ENCODE results near the gene HCRTR1. TPM values are rescaled to one million over a fixed set of nuclear protein-coding genes. Genes with fewer than 3 reads are reported as not detected.

Gene HCRTR1
- total and polyA plus RNA-seq, 4 donors: 0.18 to 0.42 TPM; not detected in 2

DNA sequence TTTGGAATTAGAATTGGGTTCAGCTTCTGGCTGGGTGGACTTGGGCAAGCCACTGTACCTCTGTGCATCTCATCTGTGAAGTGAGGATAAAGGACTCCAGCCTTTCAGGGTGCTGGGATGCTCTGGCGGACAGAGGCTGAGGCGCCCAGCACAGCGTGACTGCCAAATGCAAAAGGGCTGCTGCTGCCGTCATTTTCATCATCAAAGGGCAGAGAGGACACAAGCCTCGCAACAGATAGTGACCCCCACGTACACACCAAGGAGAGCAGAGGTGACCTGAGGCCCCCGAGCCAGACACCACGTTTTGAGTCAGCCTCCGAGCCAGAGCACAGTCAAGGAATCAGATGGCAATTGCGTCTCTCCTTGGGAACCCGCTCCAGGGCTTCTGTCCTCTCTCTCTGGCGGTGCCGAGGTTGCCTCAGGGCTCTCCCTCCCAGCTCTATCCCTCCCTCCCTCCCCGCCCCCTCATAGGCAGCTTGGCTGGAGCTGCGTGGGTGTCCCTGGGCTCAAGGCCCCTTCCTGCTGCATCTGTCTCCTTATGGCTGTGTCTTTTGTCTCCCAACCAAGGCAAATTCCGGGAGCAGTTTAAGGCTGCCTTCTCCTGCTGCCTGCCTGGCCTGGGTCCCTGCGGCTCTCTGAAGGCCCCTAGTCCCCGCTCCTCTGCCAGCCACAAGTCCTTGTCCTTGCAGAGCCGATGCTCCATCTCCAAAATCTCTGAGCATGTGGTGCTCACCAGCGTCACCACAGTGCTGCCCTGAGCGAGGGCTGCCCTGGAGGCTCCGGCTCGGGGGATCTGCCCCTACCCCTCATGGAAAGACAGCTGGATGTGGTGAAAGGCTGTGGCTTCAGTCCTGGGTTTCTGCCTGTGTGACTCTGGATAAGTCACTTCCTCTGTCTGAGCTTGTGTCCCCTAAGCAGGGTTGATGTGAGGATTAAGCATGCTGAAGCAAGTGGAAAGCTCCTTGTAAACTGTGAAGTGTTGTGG, 9.0 kb downstream of the HCRTR1 start:
- H3K4me1 ChIP-seq (ENCODE audit: control insufficient read depth in 1 of 2, insufficient read depth in 2 of 2, low read length in 2 of 2): peaks cover 0 to 2% of the 10 kb centered on the region in 2 donors
- ATAC-seq (ENCODE audit: low FRiP score): peak; percentile 20
- peak overlapping the region; percentile 3 to 100 for H3K27ac ChIP-seq (ENCODE audit: low read depth in 1 of 2, low read length in 2 of 2)
- WGBS, 2 donors: 18 to 25% methylated on average over 22 to 23 of the region's 23 CpGs
- no peak for DNase-seq
- intact Hi-C loops (cut with DNase I): no loop called here
- peaks cover 0 to 4% of the 10 kb centered on the region in 2 donors for H3K36me3 ChIP-seq (ENCODE audit: control insufficient read depth in 1 of 2, insufficient read depth in 2 of 2, low read length in 1 of 2)
- no peaks in the 10 kb centered on the region for H3K9me3 ChIP-seq (ENCODE audit: control insufficient read depth, low read length)
- H3K27me3 ChIP-seq (ENCODE audit: control insufficient read depth in 1 of 2, insufficient read depth in 2 of 2, low read length in 1 of 2): no peaks in the 10 kb centered on the region
- H3K4me3 ChIP-seq (ENCODE audit: low read length in 2 of 2): no peak overlapping the region

DNA sequence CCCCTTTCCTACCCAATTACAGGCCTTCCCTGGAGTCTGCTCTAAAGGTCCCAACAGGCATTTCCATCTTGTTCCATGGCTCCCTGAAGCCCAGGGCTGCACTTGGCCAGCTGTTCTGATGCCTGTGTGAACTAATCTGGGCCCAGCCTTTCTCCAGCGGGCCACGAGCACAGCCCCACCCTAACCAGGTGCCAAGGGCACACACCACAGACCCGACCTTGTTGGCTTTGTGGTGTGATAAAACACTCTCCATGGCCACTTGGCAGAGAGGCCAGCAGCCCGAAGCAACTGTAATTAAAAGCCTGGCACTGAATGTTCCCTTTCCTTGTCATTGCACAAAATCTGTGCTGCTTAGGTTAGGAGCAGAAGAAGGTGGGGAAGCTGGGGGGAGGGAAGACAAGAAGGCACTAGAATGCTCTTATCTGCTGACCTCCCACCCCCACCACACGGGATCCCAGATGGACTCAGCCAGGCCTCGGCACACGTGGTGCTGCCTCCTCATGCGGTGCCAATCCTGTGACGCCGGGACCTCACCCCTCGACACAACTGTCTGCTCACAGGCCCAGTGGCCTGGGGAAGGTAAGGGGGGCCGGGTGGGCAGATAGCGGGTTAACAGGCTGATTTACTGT, 9.9 kb downstream of the HCRTR1 start:
- Histone ChIP-seq H3K9me3 (ENCODE audit: control insufficient read depth, low read length) (no peaks in the 10 kb centered on the region), H3K4me3 (ENCODE audit: low read length in 2 of 2) (no peak overlapping the region), H3K27me3 (ENCODE audit: control insufficient read depth in 1 of 2, insufficient read depth in 2 of 2, low read length in 1 of 2) (no peaks in the 10 kb centered on the region), H3K36me3 (ENCODE audit: control insufficient read depth in 1 of 2, insufficient read depth in 2 of 2, low read length in 1 of 2) (peaks cover 0 to 4% of the 10 kb centered on the region in 2 donors), H3K4me1 (ENCODE audit: control insufficient read depth in 1 of 2, insufficient read depth in 2 of 2, low read length in 2 of 2) (peaks cover 0 to 2% of the 10 kb centered on the region in 2 donors), H3K27ac (ENCODE audit: low read depth in 1 of 2, low read length in 2 of 2) (peak overlapping the region; percentile 3 to 100)
- intact Hi-C loops (cut with DNase I): no loop called here
- ATAC-seq (ENCODE audit: low FRiP score): peak; percentile 60
- WGBS, 2 donors: 2 to 5% methylated on average over 12 to 13 of the region's 13 CpGs
- DNase-seq: peak; percentile 64 to 81

DNA sequence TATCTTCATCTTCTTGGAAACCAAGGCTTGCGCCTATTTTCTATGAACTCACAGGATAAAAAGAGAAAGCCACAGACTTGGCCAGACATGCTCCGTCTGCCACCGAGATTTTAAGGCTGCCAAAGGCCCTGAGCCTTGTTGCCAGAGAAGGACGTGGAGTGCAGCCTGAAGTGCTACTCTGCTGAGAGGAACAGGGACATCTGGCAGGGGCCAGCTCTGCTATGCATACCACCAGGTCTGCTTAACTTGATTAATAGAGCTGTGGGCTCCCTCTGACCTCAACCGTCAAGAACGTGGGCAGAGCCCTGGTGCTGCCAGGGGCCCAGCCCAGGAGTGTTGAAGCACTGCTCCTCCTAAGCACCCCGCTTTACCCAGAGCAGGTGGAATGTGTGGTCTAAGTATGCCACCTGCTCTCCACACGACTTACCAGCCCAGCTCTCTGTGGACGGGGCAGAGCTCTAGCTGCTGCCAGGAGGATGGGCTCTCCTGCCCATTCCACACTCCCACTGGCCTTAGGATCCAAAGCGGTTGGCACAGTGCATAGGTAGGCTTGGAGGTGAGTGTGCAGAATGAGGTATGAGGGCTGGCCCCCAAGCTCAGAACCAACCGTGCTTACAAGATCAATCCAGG, 10.6 kb downstream of the HCRTR1 start:
- Histone ChIP-seq H3K9me3 (ENCODE audit: control insufficient read depth, low read length) (no peaks in the 10 kb centered on the region), H3K4me3 (ENCODE audit: low read length in 2 of 2) (no peak overlapping the region), H3K36me3 (ENCODE audit: control insufficient read depth in 1 of 2, insufficient read depth in 2 of 2, low read length in 1 of 2) (peaks cover 0 to 5% of the 10 kb centered on the region in 2 donors), H3K27me3 (ENCODE audit: control insufficient read depth in 1 of 2, insufficient read depth in 2 of 2, low read length in 1 of 2) (no peaks in the 10 kb centered on the region), H3K27ac (ENCODE audit: low read depth in 1 of 2, low read length in 2 of 2) (peak overlapping the region; percentile 98 to 100), H3K4me1 (ENCODE audit: control insufficient read depth in 1 of 2, insufficient read depth in 2 of 2, low read length in 2 of 2) (peaks cover 0 to 2% of the 10 kb centered on the region in 2 donors)
- ATAC-seq (ENCODE audit: low FRiP score): peak; percentile 81
- DNase-seq: peak; percentile 76 to 85
- 9 to 14% methylated on average over 11 of the region's 11 CpGs for WGBS, 2 donors
- intact Hi-C loops (cut with DNase I): no loop called here

DNA sequence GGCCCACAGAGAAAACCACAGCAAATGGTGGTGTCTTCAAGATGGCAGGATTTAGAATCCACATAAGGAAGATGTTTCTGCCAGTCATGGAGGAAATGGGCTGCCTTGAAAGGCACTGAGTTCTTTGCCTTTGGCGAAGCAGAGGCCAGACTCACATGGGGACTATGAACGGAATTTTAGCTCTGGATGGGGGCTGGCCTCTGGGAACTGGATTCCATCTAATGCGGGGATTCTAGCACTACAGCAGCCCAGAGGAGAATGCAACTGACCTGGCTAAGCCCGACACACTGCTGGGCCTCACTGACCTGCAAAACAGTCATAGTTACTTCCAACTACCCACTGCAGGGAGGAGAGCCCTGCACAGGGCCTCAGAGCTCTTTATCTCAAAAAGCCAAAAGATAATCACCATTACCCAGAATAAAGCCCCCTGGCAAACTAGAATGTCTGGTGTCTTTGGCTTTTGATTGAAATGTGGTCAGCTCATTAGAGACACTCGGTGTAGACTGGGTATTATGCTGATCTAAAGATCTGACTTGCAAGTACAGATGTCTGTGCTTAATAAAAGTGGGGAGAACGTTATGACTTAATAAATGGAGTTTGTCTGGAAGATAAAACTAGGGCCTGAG, 11.6 kb downstream of the HCRTR1 start:
- peak in 1 of 2 donors; percentile 67 for DNase-seq
- WGBS, 2 donors: 21 to 33% methylated on average over 6 of the region's 6 CpGs
- no peaks in the 10 kb centered on the region for H3K9me3 ChIP-seq (ENCODE audit: control insufficient read depth, low read length)
- ATAC-seq (ENCODE audit: low FRiP score): no peak
- H3K27me3 ChIP-seq (ENCODE audit: control insufficient read depth in 1 of 2, insufficient read depth in 2 of 2, low read length in 1 of 2): no peaks in the 10 kb centered on the region
- H3K27ac ChIP-seq (ENCODE audit: low read depth in 1 of 2, low read length in 2 of 2): peak overlapping the region; percentile 98 to 100
- intact Hi-C loops (cut with DNase I): no loop called here
- no peak overlapping the region for H3K4me3 ChIP-seq (ENCODE audit: low read length in 2 of 2)
- H3K4me1 ChIP-seq (ENCODE audit: control insufficient read depth in 1 of 2, insufficient read depth in 2 of 2, low read length in 2 of 2): peaks cover 0 to 2% of the 10 kb centered on the region in 2 donors
- H3K36me3 ChIP-seq (ENCODE audit: control insufficient read depth in 1 of 2, insufficient read depth in 2 of 2, low read length in 1 of 2): peaks cover 0 to 5% of the 10 kb centered on the region in 2 donors

DNA sequence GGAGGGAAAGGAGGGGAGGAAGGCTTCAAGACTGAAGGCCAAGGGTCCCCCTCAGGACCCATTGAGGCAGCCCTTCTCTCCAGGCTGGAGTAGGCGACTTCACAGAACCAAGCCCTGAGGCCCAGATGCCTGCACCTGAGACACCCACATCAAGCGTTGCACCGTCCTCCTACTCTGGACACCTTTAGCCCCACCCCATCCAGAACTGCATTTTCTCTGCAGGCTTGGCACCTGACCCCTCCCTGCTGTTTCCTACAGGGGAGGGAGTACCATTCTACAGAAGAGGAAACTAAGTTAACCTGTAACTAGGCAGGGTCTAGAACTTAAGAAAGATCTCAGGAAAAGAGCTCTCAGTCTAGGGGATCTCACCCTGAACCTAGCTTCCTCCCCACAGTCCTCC, 15.2 kb downstream of the HCRTR1 start:
- Histone ChIP-seq H3K4me1 (ENCODE audit: control insufficient read depth in 1 of 2, insufficient read depth in 2 of 2, low read length in 2 of 2) (no peaks in the 10 kb centered on the region), H3K9me3 (ENCODE audit: control insufficient read depth, low read length) (no peaks in the 10 kb centered on the region), H3K27me3 (ENCODE audit: control insufficient read depth in 1 of 2, insufficient read depth in 2 of 2, low read length in 1 of 2) (no peaks in the 10 kb centered on the region), H3K36me3 (ENCODE audit: control insufficient read depth in 1 of 2, insufficient read depth in 2 of 2, low read length in 1 of 2) (peaks cover 0 to 5% of the 10 kb centered on the region in 2 donors), H3K27ac (ENCODE audit: low read depth in 1 of 2, low read length in 2 of 2) (peak overlapping the region in 1 of 2 donors; percentile 6), H3K4me3 (ENCODE audit: low read length in 2 of 2) (no peak overlapping the region)
- no peak for ATAC-seq (ENCODE audit: low FRiP score)
- 93 to 99% methylated on average over 3 of the region's 3 CpGs for WGBS, 2 donors
- intact Hi-C loops (cut with DNase I): no loop called here
- DNase-seq: no peak

DNA sequence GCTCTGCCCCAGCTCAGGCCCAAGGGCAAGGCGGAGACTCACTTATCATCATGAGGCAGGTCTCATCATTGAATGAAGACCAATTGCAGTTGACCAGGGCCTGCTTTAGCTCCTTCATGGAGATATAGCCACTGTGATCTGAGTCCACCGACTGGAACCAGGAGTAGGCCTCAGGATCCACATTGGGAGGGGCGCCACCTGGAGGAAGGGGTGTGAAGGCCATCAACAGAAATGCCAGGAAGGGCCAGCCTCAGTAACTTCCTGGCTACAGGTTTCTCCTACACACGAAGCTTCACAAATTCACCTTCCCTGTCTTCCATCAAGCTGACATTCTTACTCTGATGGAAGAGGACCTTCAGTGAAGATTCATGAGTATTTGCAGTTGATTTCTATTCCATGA, 15.6 kb downstream of the HCRTR1 start:
- Histone ChIP-seq H3K4me3 (ENCODE audit: low read length in 2 of 2) (no peak overlapping the region), H3K9me3 (ENCODE audit: control insufficient read depth, low read length) (no peaks in the 10 kb centered on the region), H3K27ac (ENCODE audit: low read depth in 1 of 2, low read length in 2 of 2) (peak overlapping the region in 1 of 2 donors; percentile 25), H3K36me3 (ENCODE audit: control insufficient read depth in 1 of 2, insufficient read depth in 2 of 2, low read length in 1 of 2) (peaks cover 0 to 5% of the 10 kb centered on the region in 2 donors), H3K27me3 (ENCODE audit: control insufficient read depth in 1 of 2, insufficient read depth in 2 of 2, low read length in 1 of 2) (no peaks in the 10 kb centered on the region), H3K4me1 (ENCODE audit: control insufficient read depth in 1 of 2, insufficient read depth in 2 of 2, low read length in 2 of 2) (no peaks in the 10 kb centered on the region)
- WGBS, 2 donors: 65 to 68% methylated on average over 4 of the region's 4 CpGs
- no peak for ATAC-seq (ENCODE audit: low FRiP score)
- DNase-seq: peak in 1 of 2 donors; percentile 73
- intact Hi-C loops (cut with DNase I): no loop called here

DNA sequence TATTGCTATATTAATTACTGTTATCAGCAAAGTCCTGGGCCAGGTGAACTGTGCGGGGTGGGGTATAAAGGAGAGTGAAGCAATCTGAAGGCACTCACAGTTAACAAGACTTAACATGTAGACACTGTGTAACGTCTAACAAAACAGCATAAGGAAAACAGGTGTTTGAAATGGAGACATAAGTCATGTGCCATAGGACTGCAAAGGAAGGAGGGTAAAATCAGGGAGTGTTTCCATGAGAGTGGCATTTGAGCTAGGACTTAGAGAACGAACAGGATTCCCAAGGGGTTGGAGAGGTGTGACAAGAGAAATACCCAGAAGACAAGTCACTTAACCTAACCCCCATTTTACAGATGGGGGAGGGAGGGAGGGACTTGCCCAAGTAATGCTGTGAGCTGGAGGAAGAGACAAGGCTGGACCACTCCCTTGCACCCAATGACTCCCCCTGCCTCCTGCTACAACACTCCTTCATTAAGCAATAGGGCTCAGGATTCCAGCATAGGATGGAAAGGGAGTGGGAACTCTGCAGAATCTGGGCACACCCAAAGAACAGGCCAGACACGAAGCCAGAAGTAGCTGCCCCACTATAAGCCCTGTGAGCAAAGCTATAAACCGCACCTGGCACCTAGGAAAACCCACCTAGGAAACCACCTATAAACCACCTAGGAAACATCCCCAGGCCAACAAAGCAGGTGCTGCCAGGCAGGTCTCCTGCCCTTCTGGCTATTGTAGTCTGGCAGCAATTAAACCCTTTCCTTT, 20.6 kb downstream of the HCRTR1 start:
- Histone ChIP-seq H3K27ac (ENCODE audit: low read depth in 1 of 2, low read length in 2 of 2) (peak overlapping the region in 1 of 2 donors; percentile 18), H3K36me3 (ENCODE audit: control insufficient read depth in 1 of 2, insufficient read depth in 2 of 2, low read length in 1 of 2) (no peaks in the 10 kb centered on the region), H3K4me3 (ENCODE audit: low read length in 2 of 2) (no peak overlapping the region), H3K9me3 (ENCODE audit: control insufficient read depth, low read length) (no peaks in the 10 kb centered on the region), H3K4me1 (ENCODE audit: control insufficient read depth in 1 of 2, insufficient read depth in 2 of 2, low read length in 2 of 2) (no peaks in the 10 kb centered on the region), H3K27me3 (ENCODE audit: control insufficient read depth in 1 of 2, insufficient read depth in 2 of 2, low read length in 1 of 2) (no peaks in the 10 kb centered on the region)
- 57 to 59% methylated on average over 5 of the region's 5 CpGs for WGBS, 2 donors
- ATAC-seq (ENCODE audit: low FRiP score): no peak
- DNase-seq: no peak
- intact Hi-C loops (cut with DNase I): no loop called here

DNA sequence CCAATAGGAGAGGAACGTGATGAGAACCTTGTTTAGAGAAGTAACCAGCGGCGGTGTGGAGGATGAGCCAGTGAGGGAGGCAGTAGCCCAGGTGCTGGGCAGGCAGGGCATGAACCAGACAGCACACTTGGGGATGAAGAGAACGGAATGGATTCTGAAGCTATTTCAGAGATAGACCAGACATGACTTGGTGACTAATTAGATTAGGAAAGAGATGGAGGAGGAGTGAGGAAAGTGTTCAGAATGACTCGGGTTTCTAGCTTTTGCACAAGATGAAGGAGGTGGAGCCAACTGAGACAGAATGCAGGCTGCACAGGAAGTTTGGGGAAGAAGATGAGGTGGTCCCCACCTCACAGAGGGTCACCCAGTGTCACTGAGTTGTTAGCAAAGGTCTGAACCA, 22.1 kb downstream of the HCRTR1 start:
- 48 to 54% methylated on average over 5 of the region's 5 CpGs for WGBS, 2 donors

More for the DNA sequence above, 22.1 kb downstream of the HCRTR1 start:
- ATAC-seq (ENCODE audit: low FRiP score) (no peak), DNase-seq (no peak)
- H3K36me3 ChIP-seq (ENCODE audit: control insufficient read depth in 1 of 2, insufficient read depth in 2 of 2, low read length in 1 of 2): no peaks in the 10 kb centered on the region
- no peaks in the 10 kb centered on the region for H3K4me1 ChIP-seq (ENCODE audit: control insufficient read depth in 1 of 2, insufficient read depth in 2 of 2, low read length in 2 of 2)
- H3K27me3 ChIP-seq (ENCODE audit: control insufficient read depth in 1 of 2, insufficient read depth in 2 of 2, low read length in 1 of 2): no peaks in the 10 kb centered on the region
- H3K9me3 ChIP-seq (ENCODE audit: control insufficient read depth, low read length): no peaks in the 10 kb centered on the region
- intact Hi-C loops (cut with DNase I): no loop called here
- no peak overlapping the region for H3K27ac ChIP-seq (ENCODE audit: low read depth in 1 of 2, low read length in 2 of 2)
- H3K4me3 ChIP-seq (ENCODE audit: low read length in 2 of 2): no peak overlapping the region

Data from aorta (tissue), 5 donors.